ENCODE data around the gene DKK2. TPM values are rescaled to one million over a fixed set of nuclear protein-coding genes. Genes with fewer than 3 reads are reported as not detected.
"Not testable (repeated sequence)": the region's sequence is repeated elsewhere in the genome, so short reads cannot be mapped to it uniquely, and the experiment has no call there.

Gene DKK2
- polyA plus RNA-seq, 1 donor: 22.7 TPM

GRCh38 chr4:106909486-106910188, 126.5 kb downstream of the DKK2 start:
- no peak for DNase-seq

- not testable (repeated sequence) for DNase-seq
Observed at GRCh38 chr4:106908049-106908448, 128.1 kb downstream of the DKK2 start.

- no peak for DNase-seq
Observed at GRCh38 chr4:106907216-106907615, 128.9 kb downstream of the DKK2 start.

- DNase-seq: no peak
Observed at GRCh38 chr4:106906728-106907127, 129.4 kb downstream of the DKK2 start.

GRCh38 chr4:106898621-106899230, 137.4 kb downstream of the DKK2 start:
- DNase-seq: peak; percentile 42

GRCh38 chr4:106893903-106894302, 142.2 kb downstream of the DKK2 start:
- DNase-seq: no peak

- no peak for DNase-seq
Observed at GRCh38 chr4:106893395-106893881, 142.7 kb downstream of the DKK2 start.

GRCh38 chr4:106892786-106893185, 143.3 kb downstream of the DKK2 start:
- DNase-seq: no peak

GRCh38 chr4:106875340-106875739, 160.8 kb downstream of the DKK2 start:
- no peak for DNase-seq
